IMR-90 (cell line): ENCODE data around the gene GAMT.

Source experiments
- CEBPB ChIP-seq: IDR thresholded peaks from 2 replicates; pipeline ENCODE4 v1.6.1; 2012; ENCODE audit warnings: low read depth, low read length, improper control_type of control experiment
- CTCF ChIP-seq: conservative IDR thresholded peaks from 2 replicates; pipeline ENCODE4 v1.5.1; 2012; ENCODE audit warnings: mild to moderate bottlenecking, low read depth, low read length, improper control_type of control experiment
- MAFK ChIP-seq: IDR thresholded peaks from 2 replicates; pipeline ENCODE4 v1.6.1; 2012; ENCODE audit warnings: low read depth, low read length, improper control_type of control experiment
- POLR2A ChIP-seq: IDR thresholded peaks from 2 replicates; pipeline ENCODE4 v1.6.1; 2012; ENCODE audit warnings: mild to moderate bottlenecking, low read depth, low read length
- TF ChIP-seq, protein P1 (sequence below): fragments of 150-350 bp; IDR thresholded peaks from 2 replicates; pipeline ENCODE4 v1.6.1; 2017; ENCODE audit warnings: mild to moderate bottlenecking, antibody characterized with exemption, low read length, low read depth

- TF ChIP-seq CTCF (no peak), CEBPB (no peak), POLR2A (no peak), MAFK (no peak)
- TF ChIP-seq, protein P1, sequence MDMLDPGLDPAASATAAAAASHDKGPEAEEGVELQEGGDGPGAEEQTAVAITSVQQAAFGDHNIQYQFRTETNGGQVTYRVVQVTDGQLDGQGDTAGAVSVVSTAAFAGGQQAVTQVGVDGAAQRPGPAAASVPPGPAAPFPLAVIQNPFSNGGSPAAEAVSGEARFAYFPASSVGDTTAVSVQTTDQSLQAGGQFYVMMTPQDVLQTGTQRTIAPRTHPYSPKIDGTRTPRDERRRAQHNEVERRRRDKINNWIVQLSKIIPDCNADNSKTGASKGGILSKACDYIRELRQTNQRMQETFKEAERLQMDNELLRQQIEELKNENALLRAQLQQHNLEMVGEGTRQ, result no peak
These were observed 19.1 kb downstream of the GAMT start for GRCh38 chr19:1382250-1382649.
